NCI-H748 (cell line): Measurements from ENCODE around the gene SCFD2.
A peak's percentile ranks its signal among the peaks of the same experiment; 100 is the strongest.
"Not testable (repeated sequence)": the region's sequence is repeated elsewhere in the genome, so short reads cannot be mapped to it uniquely, and the experiment has no call there.

Source experiments
- DNase-seq: peaks from one replicate; lab custom pipeline; 2025; ENCODE audit not compliant: unreplicated experiment; lab: John Stamatoyannopoulos, UW

The SCFD2 gene

GRCh38 chr4:53346920-53347852 is 18.7 kb downstream of the SCFD2 start:
- DNase-seq, result no peak

- not testable (repeated sequence) for DNase-seq
Observed at GRCh38 chr4:53346392-53346791, 19.5 kb downstream of the SCFD2 start.

GRCh38 chr4:53340145-53340544 is 25.7 kb downstream of the SCFD2 start:
- DNase-seq, result not testable (repeated sequence)

GRCh38 chr4:53334916-53335315 is 30.9 kb downstream of the SCFD2 start:
- not testable (repeated sequence) for DNase-seq

- no peak for DNase-seq
Observed at GRCh38 chr4:53326535-53326934, 39.3 kb downstream of the SCFD2 start.

GRCh38 chr4:53322696-53323095 is 43.2 kb downstream of the SCFD2 start:
- no peak for DNase-seq

- DNase-seq, result no peak
Observed at GRCh38 chr4:53321984-53322289, 43.9 kb downstream of the SCFD2 start.

GRCh38 chr4:53321151-53321983 is 44.5 kb downstream of the SCFD2 start:
- peak; percentile 25 for DNase-seq

GRCh38 chr4:53315300-53315699 is 50.6 kb downstream of the SCFD2 start:
- DNase-seq, result no peak

- no peak for DNase-seq
Observed at GRCh38 chr4:53314252-53314651, 51.6 kb downstream of the SCFD2 start.

- DNase-seq, result peak; percentile 7
Observed at GRCh38 chr4:53313510-53313909, 52.4 kb downstream of the SCFD2 start.

- DNase-seq, result no peak
Observed at GRCh38 chr4:53309321-53310040, 56.4 kb downstream of the SCFD2 start.

GRCh38 chr4:53307819-53308780 is 57.8 kb downstream of the SCFD2 start:
- no peak for DNase-seq

- no peak for DNase-seq
Observed at GRCh38 chr4:53307210-53307609, 58.7 kb downstream of the SCFD2 start.

- no peak for DNase-seq
Observed at GRCh38 chr4:53306729-53307128, 59.1 kb downstream of the SCFD2 start.

GRCh38 chr4:53292209-53292608 is 73.7 kb downstream of the SCFD2 start:
- DNase-seq, result not testable (repeated sequence)

- DNase-seq, result no peak
Observed at GRCh38 chr4:53281438-53281837, 84.4 kb downstream of the SCFD2 start.

- DNase-seq, result no peak
Observed at GRCh38 chr4:53280846-53281245, 85.0 kb downstream of the SCFD2 start.

GRCh38 chr4:53274609-53275268 is 91.1 kb downstream of the SCFD2 start:
- DNase-seq, result no peak

- DNase-seq, result no peak
Observed at GRCh38 chr4:53273726-53274125, 92.1 kb downstream of the SCFD2 start.
